Small intestine (tissue), 7 donors: ENCODE results near the gene MAD2L1BP. TPM values are rescaled to one million over a fixed set of nuclear protein-coding genes. Genes with fewer than 3 reads are reported as not detected.
A peak's percentile ranks its signal among the peaks of the same experiment; 100 is the strongest.

Experiments used
- DNase-seq, 2 donors: peaks; one replicate each; pipeline versions ENCODE4 v3.0.0 to v3.0.0-alpha.2; 2013
- FAIRE-seq: peaks from 2 replicates; lab custom pipeline; 2012; peaks lifted over from hg19 to GRCh38; lab: Jason Lieb, UNC
- H3K27ac ChIP-seq, 3 donors: one replicate each; pipeline ENCODE4 v1.5.1; 2013; ENCODE audit warnings: low read length in 2 of 3, mild to moderate bottlenecking in 2 of 3, control low read depth in 1 of 3, inconsistent platforms in 1 of 3, low read depth in 1 of 3, moderate library complexity in 1 of 3
- H3K27me3 ChIP-seq, 3 donors: one replicate each; pipeline ENCODE4 v1.6.1; 2013; ENCODE audit warnings: low read length in 3 of 3, inconsistent platforms in 1 of 3; ENCODE audit not compliant: control insufficient read depth in 3 of 3, insufficient read depth in 3 of 3
- H3K36me3 ChIP-seq, 3 donors: one replicate each; pipeline ENCODE4 v1.6.1; 2013; ENCODE audit warnings: low read length in 3 of 3, inconsistent platforms in 1 of 3, low read depth in 1 of 3, mild to moderate bottlenecking in 1 of 3, moderate library complexity in 1 of 3; ENCODE audit not compliant: control insufficient read depth in 3 of 3, insufficient read depth in 2 of 3
- H3K4me1 ChIP-seq, 3 donors: one replicate each; pipeline ENCODE4 v1.6.1; 2013; ENCODE audit warnings: low read length in 2 of 3, inconsistent platforms in 1 of 3, low read depth in 1 of 3, mild to moderate bottlenecking in 1 of 3, moderate library complexity in 1 of 3; ENCODE audit not compliant: control insufficient read depth in 3 of 3, insufficient read depth in 2 of 3
- H3K4me3 ChIP-seq, 3 donors: one replicate each; pipeline ENCODE4 v1.5.1; 2013; ENCODE audit warnings: low read length in 3 of 3, control low read depth in 1 of 3, inconsistent platforms in 1 of 3, low read depth in 1 of 3, mild to moderate bottlenecking in 1 of 3, moderate library complexity in 1 of 3
- H3K9me3 ChIP-seq, 2 donors: one replicate each; pipeline ENCODE4 v1.6.1; 2013; ENCODE audit warnings: low read depth in 1 of 2, low read length in 1 of 2; ENCODE audit not compliant: control insufficient read depth in 2 of 2, insufficient read depth in 1 of 2
- WGBS, 3 donors: extraction: QIAGEN DNeasy Blood & Tissue Kit; methylation state at CpG; one replicate each; pipeline ENCODE4 v1.1.7; 2013; 5-methylcytosine and 5-hydroxymethylcytosine counted together
- polyA plus RNA-seq, 4 donors: library from polyadenylated mRNA; stranded (reverse) in 3 of 4; unstranded in 1 of 4; fragments of 200-250 nt in 3 of 4; fragments of 120-200 nt in 1 of 4; gene quantifications; one replicate each; pipeline versions ENCODE4 v1.2.1 to v1.2.3, GENCODE V29; 2013
- donor health status: healthy with polysubstance abuse.
- donor health status: control.
- donor health status: control.
- donor health status: Bipolar disorder and iron deficiency.
- donor health status: healthy.

Gene MAD2L1BP
- polyA plus RNA-seq, 4 donors = 29.1 to 59.4 (median 46.3) TPM

DNA sequence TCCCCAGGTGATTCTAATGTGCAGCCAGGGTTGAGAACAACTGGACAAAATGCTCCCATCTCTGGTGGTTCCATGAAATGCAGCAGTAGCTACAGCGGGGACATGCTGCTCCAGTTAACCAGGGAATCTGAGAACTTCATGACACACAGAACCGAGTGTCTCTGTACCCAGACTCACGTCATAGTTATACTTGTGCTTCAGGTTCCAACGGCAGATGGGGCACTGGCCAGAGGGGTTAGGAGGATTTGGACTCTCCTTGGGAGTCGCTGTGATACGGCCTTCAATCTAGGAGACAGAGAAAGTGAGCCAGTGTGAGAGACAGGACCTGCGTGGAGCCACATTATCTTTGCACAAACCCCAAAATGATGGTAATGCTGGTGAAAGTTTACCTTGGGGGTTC lies 42.7 kb downstream of the MAD2L1BP start:
- 82 to 93% (median 91%) methylated on average over 7 of the region's 7 CpGs for WGBS, 3 donors
- Histone ChIP-seq H3K36me3 (peaks cover 10 to 80% (median 25%) of the 10 kb centered on the region in 3 donors), H3K4me1 (peaks cover 3 to 18% (median 12%) of the 10 kb centered on the region in 3 donors), H3K27ac (no peak overlapping the region), H3K9me3 (no peaks in the 10 kb centered on the region), H3K27me3 (no peaks in the 10 kb centered on the region), H3K4me3 (no peak overlapping the region)
- DNase-seq (no peak), FAIRE-seq (no peak)

DNA sequence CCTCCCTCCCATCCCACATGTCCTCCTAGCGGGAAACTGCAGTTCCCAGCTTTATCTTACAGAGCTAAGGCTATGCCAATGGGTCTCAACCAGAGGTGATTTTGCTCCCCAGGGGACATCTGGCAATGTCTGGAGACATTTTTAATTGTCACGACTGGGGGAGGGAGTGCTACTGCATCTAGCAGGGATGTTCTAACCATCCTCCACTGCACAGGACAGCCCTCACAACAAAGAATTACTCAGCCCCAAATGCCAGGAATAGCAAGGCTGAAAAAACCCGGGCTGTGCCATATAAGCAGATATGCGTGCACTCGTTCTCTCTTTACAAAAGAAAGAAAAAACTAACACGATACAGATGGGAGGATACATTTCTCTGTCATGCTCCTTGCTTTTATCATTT lies 43.4 kb downstream of the MAD2L1BP start:
- H3K4me1 ChIP-seq = peaks cover 3 to 15% (median 15%) of the 10 kb centered on the region in 3 donors
- peaks cover 7 to 73% (median 25%) of the 10 kb centered on the region in 3 donors for H3K36me3 ChIP-seq
- H3K4me3 ChIP-seq = no peak overlapping the region
- no peak overlapping the region for H3K27ac ChIP-seq
- 83 to 96% (median 92%) methylated on average over 6 of the region's 6 CpGs for WGBS, 3 donors
- DNase-seq (no peak), FAIRE-seq (no peak)
- no peaks in the 10 kb centered on the region for H3K9me3 ChIP-seq
- no peaks in the 10 kb centered on the region for H3K27me3 ChIP-seq

DNA sequence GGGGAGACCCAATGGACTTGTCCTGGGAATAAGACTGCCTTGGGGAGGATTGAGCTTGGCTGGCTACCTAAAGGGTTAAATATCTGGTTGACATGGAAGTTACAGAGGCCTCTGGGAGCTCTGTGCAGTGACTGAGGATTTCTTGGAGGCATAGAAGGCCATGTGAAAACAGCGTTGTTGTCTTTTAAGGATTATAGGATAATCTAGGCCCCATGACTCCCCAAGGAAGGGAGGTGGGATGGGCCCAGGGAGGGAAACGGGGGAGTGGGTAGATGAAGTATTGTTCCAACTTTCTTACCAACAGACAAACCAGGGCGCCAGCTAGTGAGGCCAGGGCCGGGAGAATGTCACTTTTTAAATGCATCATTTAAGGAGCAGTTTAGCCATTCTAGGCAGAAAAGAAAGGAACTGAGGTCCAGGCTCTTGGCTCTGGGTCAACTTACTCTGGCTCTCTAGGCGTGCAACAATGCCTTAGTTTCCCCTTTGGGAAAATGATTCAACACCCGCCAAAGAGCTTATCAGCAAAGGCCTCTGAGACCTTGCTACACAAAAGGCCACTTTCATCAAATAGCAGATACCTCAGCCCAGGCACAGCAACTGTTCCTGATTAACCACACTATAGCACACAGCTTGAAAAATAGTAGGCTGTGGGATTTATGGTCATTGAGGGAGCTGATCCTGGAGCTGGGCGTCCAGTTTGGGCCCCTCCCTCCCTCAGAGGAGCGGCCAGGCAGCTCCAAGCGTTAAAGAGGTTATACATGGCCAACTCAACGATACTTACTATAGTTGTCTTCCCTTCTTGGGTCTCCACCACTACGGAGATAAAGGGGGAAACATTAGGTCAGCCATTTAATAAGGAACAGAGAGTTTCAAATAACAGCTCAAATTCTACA lies 44.9 kb downstream of the MAD2L1BP start:
- DNase-seq = no peak
- Histone ChIP-seq H3K9me3 (no peaks in the 10 kb centered on the region), H3K27me3 (no peaks in the 10 kb centered on the region), H3K27ac (no peak overlapping the region), H3K4me1 (peaks cover 5 to 18% (median 15%) of the 10 kb centered on the region in 3 donors), H3K36me3 (peaks cover 7 to 58% (median 16%) of the 10 kb centered on the region in 3 donors), H3K4me3 (no peak overlapping the region)
- 70 to 80% (median 77%) methylated on average over 11 of the region's 11 CpGs for WGBS, 3 donors
- FAIRE-seq = no peak

DNA sequence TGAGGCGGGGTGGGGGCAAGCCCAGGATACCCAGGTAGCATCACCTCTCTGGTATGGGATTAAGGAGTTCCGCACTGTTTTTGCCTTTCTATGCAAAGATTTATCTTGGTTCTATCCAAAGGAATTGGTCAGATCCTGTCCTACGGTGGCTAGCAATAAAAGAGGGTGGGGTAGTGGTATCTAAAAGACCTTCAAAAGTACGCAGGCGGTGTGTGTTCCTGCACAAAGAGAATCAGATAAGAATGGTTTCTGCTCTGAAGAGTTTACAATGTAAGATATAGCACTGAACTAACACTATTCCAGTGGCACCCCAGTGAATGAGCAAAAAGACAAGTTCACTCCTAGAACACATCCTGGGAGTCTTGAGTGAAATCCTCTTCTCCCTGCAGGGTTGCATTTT lies 45.7 kb downstream of the MAD2L1BP start:
- no peak for FAIRE-seq
- WGBS, 3 donors = 24 to 65% (median 33%) methylated on average over 5 of the region's 5 CpGs
- DNase-seq = peak in 1 of 2 donors; percentile 71
- H3K27ac ChIP-seq = peak overlapping the region in 1 of 3 donors; percentile 12
- H3K9me3 ChIP-seq = no peaks in the 10 kb centered on the region
- H3K4me3 ChIP-seq = no peak overlapping the region
- H3K4me1 ChIP-seq = peaks cover 5 to 21% (median 18%) of the 10 kb centered on the region in 3 donors
- no peaks in the 10 kb centered on the region for H3K27me3 ChIP-seq
- peaks cover 7 to 52% (median 14%) of the 10 kb centered on the region in 3 donors for H3K36me3 ChIP-seq

DNA sequence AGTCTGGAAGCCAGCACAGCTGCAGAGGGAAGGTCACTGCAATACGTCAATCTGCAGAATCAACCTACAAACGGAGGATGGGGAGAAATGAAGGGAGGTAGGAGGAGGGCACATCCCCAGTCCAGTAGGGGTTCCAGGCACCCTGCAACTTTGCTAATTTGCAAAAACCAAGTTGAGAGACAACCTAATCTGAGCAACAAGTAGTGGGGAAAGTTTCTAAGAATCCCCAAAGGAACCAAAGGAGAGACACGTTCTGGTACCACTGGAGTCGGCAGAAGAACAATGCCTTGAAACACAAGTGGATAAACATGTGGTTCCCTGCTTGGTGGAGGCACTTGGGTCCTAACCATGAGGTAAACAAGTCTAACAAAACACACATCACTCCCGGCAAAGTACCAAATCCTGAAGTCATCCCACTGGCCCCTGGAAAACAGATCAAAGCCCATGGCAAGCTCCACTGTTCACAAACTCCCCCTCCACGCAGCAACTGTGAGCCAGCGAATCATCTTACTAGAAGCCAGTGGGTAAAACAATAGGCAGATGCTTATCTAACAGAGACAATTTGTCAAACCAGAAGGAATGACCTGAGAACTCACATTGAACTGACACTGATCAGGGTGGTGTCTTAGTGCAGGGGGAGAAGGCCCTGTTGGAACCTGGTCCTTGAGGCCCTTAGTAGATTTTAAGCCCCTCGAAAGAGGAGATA lies 47.2 kb downstream of the MAD2L1BP start:
- Histone ChIP-seq H3K36me3 (peaks cover 2 to 38% (median 10%) of the 10 kb centered on the region in 3 donors), H3K4me1 (peaks cover 8 to 28% (median 26%) of the 10 kb centered on the region in 3 donors), H3K9me3 (no peaks in the 10 kb centered on the region), H3K4me3 (no peak overlapping the region), H3K27ac (no peak overlapping the region), H3K27me3 (no peaks in the 10 kb centered on the region)
- FAIRE-seq (no peak), DNase-seq (no peak)
- 73 to 78% (median 77%) methylated on average over 8 of the region's 8 CpGs for WGBS, 3 donors

DNA sequence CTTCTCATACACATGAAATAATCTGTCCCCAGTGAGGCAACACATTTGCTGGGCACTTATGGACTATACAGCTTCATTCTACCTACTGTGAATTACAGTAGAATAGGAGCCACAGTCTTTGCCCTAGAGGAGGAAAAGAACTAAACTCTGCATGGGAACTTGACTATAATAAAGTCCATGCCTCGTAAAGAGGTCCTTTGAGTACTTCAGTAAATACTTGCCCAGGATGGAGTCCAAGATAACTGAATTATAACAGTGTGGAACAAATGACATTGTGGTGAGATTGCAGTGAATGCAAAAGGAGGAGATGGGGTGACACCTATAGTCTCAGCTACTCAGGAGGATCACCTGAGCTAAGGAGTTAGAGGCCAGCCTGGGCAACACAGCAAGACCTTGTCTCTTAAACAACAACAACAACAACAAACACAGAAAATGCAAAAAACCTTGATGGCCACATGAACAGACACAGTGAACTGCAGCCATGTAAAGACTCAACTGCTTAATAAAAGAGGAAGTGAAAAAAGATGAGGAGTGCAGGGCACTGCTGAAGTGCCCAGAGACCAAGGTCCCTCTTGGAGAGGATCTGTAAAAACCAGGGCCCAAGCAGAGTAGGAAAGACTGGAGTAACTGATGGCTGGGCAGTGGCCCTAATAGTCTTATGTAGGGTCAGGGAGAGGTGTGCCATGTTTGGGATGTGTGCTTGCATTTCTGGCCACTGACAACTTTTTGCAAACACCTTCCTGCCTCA lies 48.2 kb downstream of the MAD2L1BP start:
- Histone ChIP-seq H3K4me1 (peaks cover 8 to 33% (median 26%) of the 10 kb centered on the region in 3 donors), H3K4me3 (no peak overlapping the region), H3K27ac (no peak overlapping the region), H3K9me3 (no peaks in the 10 kb centered on the region), H3K36me3 (peaks cover 2 to 30% (median 7%) of the 10 kb centered on the region in 3 donors), H3K27me3 (no peaks in the 10 kb centered on the region)
- WGBS, 3 donors = 30 to 54% (median 42%) methylated on average over 1 of the region's 1 CpG
- no peak for FAIRE-seq
- DNase-seq = no peak

DNA sequence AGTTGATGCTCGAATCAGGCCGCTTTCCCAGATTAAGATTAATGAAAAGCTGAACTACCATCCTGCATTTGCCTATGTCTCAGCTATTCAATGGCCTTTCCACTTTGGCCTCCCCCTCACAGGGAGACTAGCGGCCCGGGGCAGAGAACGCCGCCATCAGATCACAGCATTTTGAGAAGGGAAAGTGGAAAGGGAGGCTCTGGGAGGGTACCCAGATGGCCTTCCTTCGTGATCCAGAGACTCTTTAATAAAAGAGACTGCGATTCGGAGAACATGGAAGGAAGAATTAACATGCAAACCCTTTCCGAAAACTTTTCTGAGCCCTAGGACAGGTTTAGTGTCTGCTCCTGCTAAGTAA lies 51.4 kb downstream of the MAD2L1BP start:
- H3K27ac ChIP-seq = peak overlapping the region; percentile 43 to 90 (median 81)
- H3K27me3 ChIP-seq = no peaks in the 10 kb centered on the region
- H3K36me3 ChIP-seq = peaks cover 0 to 7% (median 3%) of the 10 kb centered on the region in 3 donors
- H3K9me3 ChIP-seq = no peaks in the 10 kb centered on the region
- 2 to 8% (median 8%) methylated on average over 10 of the region's 10 CpGs for WGBS, 3 donors
- FAIRE-seq (no peak), DNase-seq (no peak)
- peaks cover 6 to 24% (median 19%) of the 10 kb centered on the region in 3 donors for H3K4me1 ChIP-seq
- peak overlapping the region; percentile 77 to 96 (median 84) for H3K4me3 ChIP-seq
